Endothelial cell of umbilical vein (primary cell): ENCODE data around the gene PRKCZ. TPM values are rescaled to one million over a fixed set of nuclear protein-coding genes. Genes with fewer than 3 reads are reported as not detected.

ENCODE experiments used
- BruUV-seq: library from RNA; stranded (reverse); fragments of 400-500 nt; replicated peaks from 2 replicates; lab custom pipeline; 2021; lab: Mats Ljungman, UMichigan
- CTCF ChIA-PET: fragments of 300-600, 350-600 bp; sonication (Branson Sonifier 250); formaldehyde crosslinking; loops from one replicate; lab custom pipeline; 2021; ENCODE audit warnings: antibody characterized with exemption, inconsistent platforms; lab: Charles Lee
- POLR2A ChIA-PET: fragments of 300-600, 350-600 bp; sonication (Branson Sonifier 250); formaldehyde crosslinking; loops from one replicate; lab custom pipeline; 2021; ENCODE audit warnings: antibody characterized with exemption, inconsistent platforms; lab: Charles Lee
- DNase-seq: peaks from one replicate; pipeline ENCODE4 v3.0.0-alpha.2; 2011; ENCODE audit warnings: low read depth, low spot score
- FAIRE-seq: peaks from 2 replicates; lab custom pipeline; 2011; peaks lifted over from hg19 to GRCh38; lab: Jason Lieb, UNC
- H2AFZ ChIP-seq: 2 replicates; pipeline ENCODE4 v1.6.0; 2012; ENCODE audit warnings: low read depth, low read length, control low read depth, inconsistent platforms
- H3K27ac ChIP-seq: 2 replicates; pipeline ENCODE4 v1.5.1; 2011; ENCODE audit warnings: low read depth, mild to moderate bottlenecking, control low read depth, low read length, moderate library complexity; ENCODE audit not compliant: insufficient read depth
- H3K27me3 ChIP-seq, 2 experiments: 2 replicates each; pipeline versions ENCODE4 v1.6.0 to v1.6.1; 2011; ENCODE audit warnings: low read length in 2 of 2, mixed read lengths in 1 of 2; ENCODE audit not compliant: control insufficient read depth in 2 of 2, insufficient read depth in 2 of 2
- H3K36me3 ChIP-seq, 2 experiments: 2 replicates in 1 of 2; 3 replicates in 1 of 2; pipeline ENCODE4 v1.5.1; 2011; ENCODE audit warnings: low read length in 2 of 2, mild to moderate bottlenecking in 1 of 2, moderate library complexity in 1 of 2; ENCODE audit not compliant: control insufficient read depth in 2 of 2, insufficient read depth in 2 of 2; ENCODE audit errors: extremely low read depth in 1 of 2
- H3K4me1 ChIP-seq: 3 replicates; pipeline ENCODE4 v1.5.1; 2011; ENCODE audit warnings: mild to moderate bottlenecking, low read length; ENCODE audit not compliant: control insufficient read depth, insufficient read depth; ENCODE audit errors: extremely low read depth
- H3K4me2 ChIP-seq: 2 replicates; pipeline ENCODE4 v1.6.1; 2011; ENCODE audit warnings: low read length, control low read depth, mixed read lengths; ENCODE audit not compliant: insufficient read depth
- H3K4me3 ChIP-seq, 3 experiments: fragments of 200-600 bp in 1 of 3; sonication (generic), shearing (Covaris generic) in 1 of 3; replicated peaks in 1 of 3; 2 replicates each; pipeline ENCODE4 v1.5.1; 2011 to 2016; ENCODE audit warnings: control low read depth in 3 of 3, low read length in 3 of 3, mild to moderate bottlenecking in 2 of 3, inconsistent platforms in 1 of 3, low read depth in 1 of 3, moderate library complexity in 1 of 3; ENCODE audit not compliant: insufficient read depth in 1 of 3
- H3K79me2 ChIP-seq: 2 replicates; pipeline ENCODE4 v1.6.0; 2012; ENCODE audit warnings: low read length, inconsistent platforms; ENCODE audit not compliant: control insufficient read depth, insufficient read depth
- H3K9ac ChIP-seq: replicated peaks from 2 replicates; pipeline ENCODE3; 2011; ENCODE audit warnings: low read length, control low read depth; ENCODE audit not compliant: insufficient read depth; ENCODE audit errors: extremely low read depth
- H3K9me1 ChIP-seq: replicated peaks from 3 replicates; pipeline ENCODE4 v1.6.0; 2011; ENCODE audit warnings: mild to moderate bottlenecking, low read length; ENCODE audit not compliant: control insufficient read depth, insufficient read depth; ENCODE audit errors: extremely low read depth
- H3K9me3 ChIP-seq: replicated peaks from 2 replicates; pipeline ENCODE4 v1.5.1; 2012; ENCODE audit warnings: low read length, inconsistent platforms; ENCODE audit not compliant: control insufficient read depth, insufficient read depth
- H4K20me1 ChIP-seq: replicated peaks from 2 replicates; pipeline ENCODE3; 2011; ENCODE audit warnings: mild to moderate bottlenecking, low read length; ENCODE audit not compliant: control insufficient read depth, insufficient read depth; ENCODE audit errors: extremely low read depth
- EZH2 ChIP-seq: IDR thresholded peaks from 2 replicates; pipeline ENCODE4 v1.6.1; 2012; ENCODE audit warnings: borderline replicate concordance, low read depth, mild to moderate bottlenecking, moderate library complexity, low read length, inconsistent platforms; ENCODE audit not compliant: severe bottlenecking
- FOS ChIP-seq: IDR thresholded peaks from 2 replicates; pipeline ENCODE4 v1.6.1; 2011; ENCODE audit warnings: mild to moderate bottlenecking, low read length, moderate library complexity, borderline replicate concordance; ENCODE audit not compliant: insufficient read depth
- GATA2 ChIP-seq: IDR thresholded peaks from 2 replicates; pipeline ENCODE4 v1.7.0; 2011; ENCODE audit warnings: low read depth, mild to moderate bottlenecking, moderate library complexity, mixed read lengths, low read length; ENCODE audit not compliant: insufficient read length, insufficient read depth
- MYC ChIP-seq: IDR thresholded peaks from one replicate; pipeline ENCODE4 v1.6.1; 2011; ENCODE audit warnings: mild to moderate bottlenecking, low read depth, low read length
- POLR2A ChIP-seq: IDR thresholded peaks from 2 replicates; pipeline ENCODE4 v1.6.1; 2012; ENCODE audit warnings: low read depth, mild to moderate bottlenecking, control low read depth, low read length
- POLR2AphosphoS5 ChIP-seq: IDR thresholded peaks from 2 replicates; pipeline ENCODE4 v1.6.1; 2012; ENCODE audit warnings: low read depth, mild to moderate bottlenecking, control low read depth, low read length, moderate library complexity; ENCODE audit not compliant: insufficient read depth
- dilution Hi-C: fragments of 300-500 bp; cut with MboI; formaldehyde crosslinking; loops from one replicate; pipeline ENCODE4 v1.15.0; 2019; ENCODE audit warnings: low sequenced_read_pairs; ENCODE audit not compliant: extremely low pct_ligation_motif_present
- intact Hi-C: fragments of 100-400 bp; cut with micrococcal nuclease; formaldehyde crosslinking; loops from one replicate; pipeline ENCODE4 v1.10.0; 2022
- polyA plus RNA-seq, 4 experiments: library from polyadenylated mRNA; depleted of rRNA in 3 of 4; stranded (reverse) in 3 of 4; unstranded in 1 of 4; fragments of >200 nt; gene quantifications; 2 replicates each; pipeline versions ENCODE4 v1.2.1 to v1.2.3, GENCODE V29; 2011 to 2012; ENCODE audit warnings: missing spikeins in 1 of 4
- total RNA-seq: library from RNA; stranded (reverse); gene quantifications from 2 replicates; pipeline ENCODE4 v1.2.3, GENCODE V29; 2021
- TF ChIP-seq, protein P1 (sequence below): IDR thresholded peaks from 2 replicates; pipeline ENCODE4 v1.6.1; 2011; ENCODE audit not compliant: insufficient read depth, insufficient read length

PRKCZ gene
- total and polyA plus RNA-seq, 2 donors (not counting 3 experiments of a cell fraction or from before 2014, with no cell fraction given) = 0.22 to 1.7 TPM

DNA sequence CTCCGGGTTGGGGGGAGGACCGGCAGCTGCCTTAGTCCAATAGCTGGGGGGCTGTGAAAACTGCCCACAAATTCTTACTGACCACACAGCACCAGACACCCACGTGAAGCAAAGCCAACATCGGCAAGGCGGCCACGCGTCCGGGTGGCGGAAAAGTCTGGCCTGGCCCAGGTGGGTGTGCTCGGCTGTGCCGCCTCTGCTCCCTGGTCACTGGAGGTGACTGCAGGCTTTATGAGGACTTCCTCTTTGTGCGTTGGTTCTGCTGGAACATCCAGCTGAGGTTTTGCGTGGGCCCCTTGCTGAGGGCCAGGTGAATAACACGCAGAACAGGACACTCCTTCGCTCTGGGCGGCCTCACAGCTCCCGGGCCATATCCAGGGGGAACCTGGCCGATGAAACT is 108.9 kb downstream of the PRKCZ start:
- no peak overlapping the region for H3K4me2 ChIP-seq
- H3K9me3 ChIP-seq = no peaks in the 10 kb centered on the region
- POLR2A ChIA-PET = no interaction called here
- H4K20me1 ChIP-seq = no peaks in the 10 kb centered on the region
- H3K36me3 ChIP-seq = no peaks in the 10 kb centered on the region
- CTCF ChIA-PET = interaction anchor here (5.1 kb wide), 1 partner anchor 15 kb away, joined by 28 read pairs; no protein-coding TSS in a partner anchor
- dilution Hi-C loops = no loop called here
- no peak overlapping the region for H3K9ac ChIP-seq
- TF ChIP-seq, protein P1, sequence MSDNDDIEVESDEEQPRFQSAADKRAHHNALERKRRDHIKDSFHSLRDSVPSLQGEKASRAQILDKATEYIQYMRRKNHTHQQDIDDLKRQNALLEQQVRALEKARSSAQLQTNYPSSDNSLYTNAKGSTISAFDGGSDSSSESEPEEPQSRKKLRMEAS = no peak
- TF ChIP-seq POLR2AphosphoS5 = no peak
- TF ChIP-seq FOS = no peak
- TF ChIP-seq POLR2A = no peak
- TF ChIP-seq MYC = no peak
- BruUV-seq = no TSS peak
- intact Hi-C loops = no loop called here
- H2AFZ ChIP-seq = no peak overlapping the region
- no peak overlapping the region for H3K4me3 ChIP-seq
- no peaks in the 10 kb centered on the region for H3K27me3 ChIP-seq
- H3K79me2 ChIP-seq = no peaks in the 10 kb centered on the region
- H3K4me1 ChIP-seq = no peaks in the 10 kb centered on the region
- H3K9me1 ChIP-seq = no peaks in the 10 kb centered on the region
- no peak overlapping the region for H3K27ac ChIP-seq
- FAIRE-seq (no peak), DNase-seq (no peak)

DNA sequence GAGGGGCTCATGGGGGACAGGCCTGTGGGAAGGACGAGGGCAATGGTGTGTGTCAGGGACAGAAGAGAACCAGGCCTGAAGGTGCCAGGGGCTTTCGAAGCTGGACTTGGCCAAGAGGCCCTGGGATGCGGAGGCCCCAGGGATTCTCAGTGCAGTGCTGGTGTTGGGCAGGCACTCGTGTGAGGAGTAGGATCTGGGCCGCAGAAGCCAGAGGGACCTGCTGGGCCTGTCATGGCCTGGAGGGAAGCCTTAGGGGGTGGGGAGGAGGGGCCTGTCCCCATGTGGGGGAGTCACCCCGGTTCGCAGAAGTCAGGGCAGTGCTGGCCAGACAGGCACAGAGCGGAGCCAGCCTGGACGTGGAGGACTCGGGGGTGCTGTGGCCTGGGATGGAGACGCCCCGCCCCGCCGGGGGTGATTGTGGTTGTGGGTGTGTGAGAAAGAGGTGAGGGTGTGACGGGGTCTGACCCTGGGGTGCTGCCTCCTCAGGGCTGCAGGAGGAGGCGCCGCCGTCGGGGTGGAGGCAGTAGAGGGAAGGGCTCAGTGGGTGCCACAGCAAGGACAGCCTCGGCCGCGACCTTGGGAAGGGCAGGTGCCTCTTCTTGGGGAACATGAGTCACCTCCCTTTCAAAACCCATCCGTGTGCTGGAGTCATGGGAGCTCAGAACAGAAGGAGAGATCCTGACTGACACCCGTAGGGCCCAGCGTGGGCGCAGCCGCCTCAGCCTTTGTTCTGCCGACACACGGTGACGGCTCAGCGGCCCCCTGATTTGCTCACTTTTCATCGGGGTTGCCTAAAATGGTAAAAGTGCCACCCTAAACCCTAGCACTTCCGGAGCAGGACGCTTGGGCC is 110.5 kb downstream of the PRKCZ start:
- H3K27ac ChIP-seq = no peak overlapping the region
- no peaks in the 10 kb centered on the region for H3K79me2 ChIP-seq
- POLR2A ChIA-PET = no interaction called here
- H4K20me1 ChIP-seq = no peaks in the 10 kb centered on the region
- H3K9ac ChIP-seq = no peak overlapping the region
- H3K9me1 ChIP-seq = no peaks in the 10 kb centered on the region
- FAIRE-seq = no peak
- H3K4me2 ChIP-seq = no peak overlapping the region
- no peak for DNase-seq
- no peaks in the 10 kb centered on the region for H3K9me3 ChIP-seq
- CTCF ChIA-PET = interaction anchor here (5.1 kb wide), 1 partner anchor 14 kb away, joined by 28 read pairs; no protein-coding TSS in a partner anchor
- dilution Hi-C loops = no loop called here
- no peak overlapping the region for H3K4me3 ChIP-seq
- no peak overlapping the region for H2AFZ ChIP-seq
- no peaks in the 10 kb centered on the region for H3K4me1 ChIP-seq
- no peaks in the 10 kb centered on the region for H3K36me3 ChIP-seq
- intact Hi-C loops = no loop called here
- no TSS peak for BruUV-seq
- H3K27me3 ChIP-seq = no peaks in the 10 kb centered on the region
- TF ChIP-seq MYC (no peak), GATA2 (no peak), POLR2AphosphoS5 (no peak), POLR2A (no peak), EZH2 (no peak), FOS (no peak)
